C4-2B (cell line): ENCODE results near the gene HIVEP2.

Experiments
- H3K27ac ChIP-seq: fragments of 450-650 bp; 2 replicates; pipeline ENCODE4 v1.5.1; 2017
- ZFX ChIP-seq: fragments of 450-650 bp; IDR thresholded peaks from 2 replicates; pipeline ENCODE4 v1.6.1; 2017
- TF ChIP-seq, protein P1 (sequence below): fragments of 450-650 bp; conservative IDR thresholded peaks from 2 replicates; pipeline ENCODE4 v1.5.1; 2017; ENCODE audit warnings: mild to moderate bottlenecking

HIVEP2 gene

GRCh38 chr6:142914369-142914768 lies 30.6 kb downstream of the HIVEP2 start:
- TF ChIP-seq, protein P1, sequence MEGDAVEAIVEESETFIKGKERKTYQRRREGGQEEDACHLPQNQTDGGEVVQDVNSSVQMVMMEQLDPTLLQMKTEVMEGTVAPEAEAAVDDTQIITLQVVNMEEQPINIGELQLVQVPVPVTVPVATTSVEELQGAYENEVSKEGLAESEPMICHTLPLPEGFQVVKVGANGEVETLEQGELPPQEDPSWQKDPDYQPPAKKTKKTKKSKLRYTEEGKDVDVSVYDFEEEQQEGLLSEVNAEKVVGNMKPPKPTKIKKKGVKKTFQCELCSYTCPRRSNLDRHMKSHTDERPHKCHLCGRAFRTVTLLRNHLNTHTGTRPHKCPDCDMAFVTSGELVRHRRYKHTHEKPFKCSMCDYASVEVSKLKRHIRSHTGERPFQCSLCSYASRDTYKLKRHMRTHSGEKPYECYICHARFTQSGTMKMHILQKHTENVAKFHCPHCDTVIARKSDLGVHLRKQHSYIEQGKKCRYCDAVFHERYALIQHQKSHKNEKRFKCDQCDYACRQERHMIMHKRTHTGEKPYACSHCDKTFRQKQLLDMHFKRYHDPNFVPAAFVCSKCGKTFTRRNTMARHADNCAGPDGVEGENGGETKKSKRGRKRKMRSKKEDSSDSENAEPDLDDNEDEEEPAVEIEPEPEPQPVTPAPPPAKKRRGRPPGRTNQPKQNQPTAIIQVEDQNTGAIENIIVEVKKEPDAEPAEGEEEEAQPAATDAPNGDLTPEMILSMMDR: no peak
- TF ChIP-seq ZFX: no peak
- no peak overlapping the region for H3K27ac ChIP-seq

DNA sequence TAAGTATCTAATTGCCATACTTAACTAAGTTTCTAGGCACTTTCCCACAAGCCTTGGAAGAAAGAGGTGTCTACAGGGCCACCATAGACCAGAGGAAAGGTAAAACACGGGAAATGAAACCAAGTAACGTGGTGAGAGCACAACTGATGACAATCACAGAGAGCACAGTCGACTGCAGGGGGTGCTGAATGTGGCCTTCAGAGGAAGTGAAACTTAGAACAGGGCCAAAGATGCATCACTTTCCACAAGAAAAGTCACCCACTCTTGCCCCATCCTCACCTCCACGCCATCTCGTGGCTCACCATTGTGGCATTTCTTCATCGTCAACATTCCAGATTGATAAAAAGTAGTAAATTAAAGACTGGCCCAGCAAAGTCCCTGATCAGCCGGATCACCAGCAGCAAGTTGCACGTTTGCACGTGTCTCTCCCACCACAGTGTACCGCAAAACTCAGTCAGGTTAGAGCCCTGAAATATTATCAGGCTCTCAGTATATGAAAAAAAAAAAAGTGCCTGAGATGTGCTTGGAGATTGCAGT lies 31.4 kb downstream of the HIVEP2 start:
- no peak overlapping the region for H3K27ac ChIP-seq
- TF ChIP-seq ZFX: no peak
- TF ChIP-seq, protein P1: no peak

DNA sequence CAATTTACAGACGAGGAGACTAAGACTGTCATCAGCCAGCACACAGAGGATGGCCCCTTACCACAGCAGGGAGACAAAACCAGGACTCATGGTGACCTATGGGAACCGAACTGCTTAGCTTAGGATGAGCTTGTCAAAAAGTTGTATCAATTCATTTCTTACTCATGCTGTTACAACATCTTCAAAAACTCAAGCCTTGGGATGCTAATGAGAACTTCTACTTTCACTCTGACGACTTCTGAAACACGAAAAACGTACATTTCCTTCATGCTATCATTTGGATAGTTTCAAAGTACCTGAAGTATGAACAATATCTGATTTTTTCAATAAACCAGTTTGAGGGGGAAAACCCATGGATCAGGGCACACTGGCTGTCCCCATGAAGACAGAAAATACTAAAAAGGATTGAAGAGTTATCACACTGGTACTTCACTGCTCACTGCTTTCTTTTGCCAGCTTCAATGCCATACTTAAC lies 31.9 kb downstream of the HIVEP2 start:
- H3K27ac ChIP-seq: no peak overlapping the region
- TF ChIP-seq ZFX: no peak

DNA sequence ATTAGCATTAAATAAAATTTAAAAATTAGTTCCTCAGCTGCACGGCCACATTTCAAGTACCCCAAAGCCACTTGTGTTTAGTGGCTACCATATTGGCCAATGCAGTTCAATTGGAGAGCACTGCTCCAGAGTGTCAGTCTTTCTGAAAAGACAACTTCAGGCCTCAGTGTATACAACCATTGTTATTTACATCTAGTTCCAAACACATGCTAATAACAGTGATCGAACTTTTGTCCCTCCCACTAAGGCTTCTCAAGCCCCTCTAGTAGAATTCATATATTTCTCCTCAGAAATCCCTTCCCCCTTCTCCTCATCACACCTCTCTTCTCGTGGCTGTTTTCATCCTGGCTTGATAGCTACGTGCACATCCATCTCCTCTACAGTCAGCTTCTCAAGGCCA lies 32.9 kb downstream of the HIVEP2 start:
- no peak overlapping the region for H3K27ac ChIP-seq
- TF ChIP-seq, protein P1: no peak

- H3K27ac ChIP-seq: no peak overlapping the region
- no peak for TF ChIP-seq ZFX
- TF ChIP-seq, protein P1: no peak
Observed at GRCh38 chr6:142911430-142911829, 33.5 kb downstream of the HIVEP2 start.

DNA sequence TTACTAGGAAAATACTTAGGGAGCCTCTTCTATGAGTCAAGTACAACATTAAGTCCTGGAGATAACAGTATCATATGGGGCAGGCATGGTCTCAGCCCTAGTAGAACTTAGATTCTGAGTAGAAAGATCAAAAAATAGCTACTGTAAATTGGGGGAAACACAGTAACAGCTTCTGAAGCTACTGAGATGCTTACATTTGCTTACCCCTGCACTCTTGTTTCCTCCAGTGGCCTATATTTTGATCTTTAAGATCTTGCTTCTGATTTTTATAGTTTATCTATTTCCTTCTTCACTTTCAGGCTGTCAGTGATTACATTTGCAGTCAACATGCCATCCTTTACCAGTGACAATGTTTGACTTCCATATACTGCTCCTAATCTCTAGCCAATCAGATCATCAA lies 35.3 kb downstream of the HIVEP2 start:
- no peak overlapping the region for H3K27ac ChIP-seq
- TF ChIP-seq, protein P1: no peak
- TF ChIP-seq ZFX: no peak

DNA sequence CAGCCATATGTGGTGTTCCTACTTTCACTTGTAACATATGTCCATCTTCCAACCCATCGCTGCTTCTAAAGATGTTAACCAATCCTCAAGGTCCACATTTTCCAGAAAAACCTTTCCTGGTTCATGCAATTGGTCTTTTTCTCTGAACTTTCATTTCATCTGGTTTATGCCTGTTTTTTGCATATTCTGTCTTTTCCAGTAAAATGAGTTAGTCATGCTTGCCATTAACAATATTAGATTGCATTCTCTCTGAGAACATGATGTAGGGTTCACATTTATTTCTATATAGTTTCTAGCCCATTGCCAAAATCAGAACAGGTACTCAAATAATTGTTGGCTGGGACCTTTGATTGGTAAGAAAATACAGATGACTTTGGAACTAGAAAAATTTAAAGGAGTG lies 36.7 kb downstream of the HIVEP2 start:
- no peak overlapping the region for H3K27ac ChIP-seq
- TF ChIP-seq ZFX: no peak

DNA sequence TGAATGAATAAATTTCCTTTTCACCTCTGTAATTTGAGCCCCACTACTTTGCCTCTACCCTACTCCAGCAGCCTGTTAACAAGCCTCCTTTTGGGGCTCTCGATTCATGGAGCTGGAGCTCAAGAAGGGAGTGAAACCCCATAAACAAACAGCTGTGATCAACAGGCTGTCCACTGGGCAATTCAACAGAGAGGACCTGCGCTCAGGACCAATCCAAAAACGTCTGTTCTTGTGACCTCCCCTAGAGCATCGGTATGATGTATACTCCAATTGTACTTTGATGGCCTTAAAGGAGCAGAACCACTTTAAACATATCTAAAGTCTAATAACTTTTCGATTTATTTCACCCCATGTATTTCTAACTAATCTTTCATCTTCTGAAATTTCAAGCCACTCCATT lies 37.4 kb downstream of the HIVEP2 start:
- no peak for TF ChIP-seq ZFX
- TF ChIP-seq, protein P1: no peak
- H3K27ac ChIP-seq: no peak overlapping the region
